ENCODE data around the gene UTP14A.
A peak's percentile ranks its signal among the peaks of the same experiment; 100 is the strongest.
"Not testable (repeated sequence)": the region's sequence is repeated elsewhere in the genome, so short reads cannot be mapped to it uniquely, and the experiment has no call there.

The UTP14A gene, protein sequence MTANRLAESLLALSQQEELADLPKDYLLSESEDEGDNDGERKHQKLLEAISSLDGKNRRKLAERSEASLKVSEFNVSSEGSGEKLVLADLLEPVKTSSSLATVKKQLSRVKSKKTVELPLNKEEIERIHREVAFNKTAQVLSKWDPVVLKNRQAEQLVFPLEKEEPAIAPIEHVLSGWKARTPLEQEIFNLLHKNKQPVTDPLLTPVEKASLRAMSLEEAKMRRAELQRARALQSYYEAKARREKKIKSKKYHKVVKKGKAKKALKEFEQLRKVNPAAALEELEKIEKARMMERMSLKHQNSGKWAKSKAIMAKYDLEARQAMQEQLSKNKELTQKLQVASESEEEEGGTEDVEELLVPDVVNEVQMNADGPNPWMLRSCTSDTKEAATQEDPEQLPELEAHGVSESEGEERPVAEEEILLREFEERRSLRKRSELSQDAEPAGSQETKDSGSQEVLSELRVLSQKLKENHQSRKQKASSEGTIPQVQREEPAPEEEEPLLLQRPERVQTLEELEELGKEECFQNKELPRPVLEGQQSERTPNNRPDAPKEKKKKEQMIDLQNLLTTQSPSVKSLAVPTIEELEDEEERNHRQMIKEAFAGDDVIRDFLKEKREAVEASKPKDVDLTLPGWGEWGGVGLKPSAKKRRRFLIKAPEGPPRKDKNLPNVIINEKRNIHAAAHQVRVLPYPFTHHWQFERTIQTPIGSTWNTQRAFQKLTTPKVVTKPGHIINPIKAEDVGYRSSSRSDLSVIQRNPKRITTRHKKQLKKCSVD

DNA sequence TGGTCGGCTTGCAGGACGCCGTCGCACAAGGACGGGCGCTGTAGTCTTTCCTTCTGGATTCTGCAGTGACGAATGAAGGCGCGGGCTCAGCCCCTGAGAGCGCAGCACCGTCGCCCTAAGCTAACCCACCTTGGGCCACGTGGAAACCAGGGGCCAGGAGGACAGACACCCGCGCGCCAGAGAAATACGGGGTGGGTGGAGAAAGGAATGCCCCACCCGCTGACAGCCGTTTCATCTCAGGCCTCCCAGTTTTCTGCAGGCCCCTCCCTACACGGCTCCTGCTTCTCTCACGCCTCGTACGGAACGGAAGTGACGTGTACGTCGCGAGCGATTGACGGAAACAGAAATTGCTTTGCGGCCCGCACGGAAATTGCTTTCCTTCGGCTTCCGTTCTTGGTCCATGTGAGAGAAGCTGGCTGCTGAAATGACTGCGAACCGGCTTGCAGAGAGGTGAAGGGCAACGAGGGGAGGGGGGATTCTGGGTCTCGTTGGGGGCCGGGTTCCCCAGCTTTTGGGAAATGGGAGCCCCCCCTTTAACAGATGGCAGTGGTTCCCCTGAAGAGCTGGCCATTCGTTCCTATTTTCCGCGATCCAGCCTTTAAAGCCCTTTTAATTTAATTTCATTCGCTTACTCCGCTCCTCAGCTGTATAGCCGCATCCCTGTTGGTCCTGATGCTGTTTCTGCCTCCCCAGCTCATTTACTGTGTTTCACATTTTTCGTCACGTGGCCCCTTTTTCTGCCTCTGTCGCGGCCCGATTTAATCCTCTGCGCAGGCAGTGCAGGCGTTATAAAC is at the start of gene UTP14A:
Gene UTP14A, plus strand, starts transcription at position 378 of the 794 bp plus-strand sequence. Its CDS starts 47 bp downstream, at position 425.
- DNase-seq = peak; percentile 41 to 63 (median 53)

DNA sequence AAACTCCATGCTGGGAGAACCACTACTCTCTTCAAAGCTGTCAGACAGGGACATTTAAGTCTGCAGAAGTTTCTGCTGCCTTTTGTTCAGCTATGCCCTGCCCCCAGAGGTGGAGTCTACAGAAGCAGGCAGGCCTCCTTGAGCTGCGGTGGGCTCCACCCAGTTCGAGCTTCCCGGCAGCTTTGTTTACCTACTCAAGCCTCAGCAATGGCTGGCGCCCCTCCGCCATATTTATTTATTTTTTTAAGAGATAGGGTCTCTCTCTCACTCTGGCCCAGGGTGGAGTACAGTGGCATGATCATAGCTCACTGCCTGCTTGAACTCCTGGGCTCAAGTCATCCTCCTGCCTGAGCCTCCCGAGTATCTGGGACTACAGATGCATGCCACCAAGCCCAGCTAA is 46.8 kb upstream of the UTP14A start:
- not testable (repeated sequence) for DNase-seq

DNA sequence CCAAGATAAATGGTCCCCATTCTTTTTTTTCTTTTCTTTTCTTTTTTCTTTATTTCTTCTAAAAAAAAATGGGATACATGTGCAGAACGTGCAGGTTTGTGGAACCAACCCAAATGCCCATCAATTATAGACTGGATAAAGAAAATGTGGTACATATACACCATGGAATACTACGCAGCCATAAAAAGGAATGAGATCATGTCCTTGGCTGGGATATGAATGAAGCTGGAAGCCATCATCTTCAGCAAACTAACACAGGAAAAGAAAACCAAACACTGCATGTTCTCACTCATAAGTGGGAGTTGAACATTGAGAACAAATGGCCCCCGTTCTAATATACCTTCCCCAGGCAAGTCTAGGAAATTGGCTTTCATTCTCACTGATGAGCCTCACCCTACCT is 39.6 kb upstream of the UTP14A start:
- DNase-seq = not testable (repeated sequence)

DNA sequence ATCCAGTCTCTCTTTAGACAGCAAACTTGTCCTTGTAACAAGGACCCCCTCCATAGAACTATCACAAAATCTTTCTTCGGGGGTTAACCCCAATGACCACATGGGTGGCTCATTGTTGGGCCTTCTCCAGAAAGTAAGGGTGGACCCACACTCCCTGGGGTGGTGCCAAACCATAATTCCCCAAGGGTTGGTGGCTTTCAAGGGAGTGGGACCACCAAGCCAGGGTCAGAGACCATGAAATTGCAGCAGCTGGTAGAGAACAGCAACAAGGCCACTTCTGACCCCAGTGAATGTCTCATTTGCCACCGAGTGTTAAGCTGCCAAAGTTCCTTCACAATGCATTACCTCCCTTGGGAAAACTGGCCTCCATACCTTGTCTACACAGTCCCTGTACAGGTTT is 33.4 kb upstream of the UTP14A start:
- no peak for DNase-seq

DNA sequence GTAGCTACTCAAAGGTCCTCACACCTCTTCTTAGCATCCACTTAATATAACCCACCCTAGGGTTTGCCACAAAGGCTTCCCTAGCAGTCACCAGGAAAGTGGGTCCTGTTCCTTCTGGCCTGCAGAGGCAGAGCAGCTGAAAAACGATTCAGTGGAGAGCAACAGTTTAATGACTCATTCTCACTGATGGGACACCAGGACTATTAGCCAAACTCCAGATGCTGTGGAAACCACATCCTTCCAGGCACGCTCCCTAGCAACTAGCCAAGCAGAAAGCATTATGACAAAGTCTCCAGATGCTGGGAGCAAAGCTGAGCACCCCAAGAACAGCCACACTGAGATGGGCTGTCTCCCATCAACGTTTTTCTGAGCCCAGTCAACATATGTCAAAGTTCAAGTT is 30.3 kb upstream of the UTP14A start:
- DNase-seq = no peak

DNA sequence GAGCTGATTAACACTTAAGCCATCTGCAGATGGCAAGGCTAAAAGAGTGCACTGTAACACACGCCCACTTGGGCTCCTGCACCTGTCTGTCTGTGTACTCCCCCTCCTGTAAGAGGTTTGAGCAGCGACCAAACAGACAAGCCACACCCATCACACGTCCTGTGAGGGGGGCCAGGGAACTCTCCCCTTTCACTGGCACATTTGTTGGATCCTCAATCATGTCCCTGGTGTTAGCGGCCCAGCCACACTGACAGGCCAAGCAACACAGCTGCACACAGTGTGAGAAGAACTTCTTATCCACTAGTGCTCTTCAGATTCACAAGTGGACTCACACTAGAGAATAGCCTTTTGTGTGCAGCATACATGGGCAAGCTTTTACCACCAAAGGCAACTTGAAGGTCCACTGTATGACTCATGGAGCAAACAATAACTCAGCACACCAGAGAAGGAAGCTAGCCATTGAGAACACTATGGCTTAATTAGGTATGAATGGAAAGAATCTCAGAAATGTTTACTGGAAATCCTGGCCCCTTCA is 29.1 kb upstream of the UTP14A start:
- no peak for DNase-seq

DNA sequence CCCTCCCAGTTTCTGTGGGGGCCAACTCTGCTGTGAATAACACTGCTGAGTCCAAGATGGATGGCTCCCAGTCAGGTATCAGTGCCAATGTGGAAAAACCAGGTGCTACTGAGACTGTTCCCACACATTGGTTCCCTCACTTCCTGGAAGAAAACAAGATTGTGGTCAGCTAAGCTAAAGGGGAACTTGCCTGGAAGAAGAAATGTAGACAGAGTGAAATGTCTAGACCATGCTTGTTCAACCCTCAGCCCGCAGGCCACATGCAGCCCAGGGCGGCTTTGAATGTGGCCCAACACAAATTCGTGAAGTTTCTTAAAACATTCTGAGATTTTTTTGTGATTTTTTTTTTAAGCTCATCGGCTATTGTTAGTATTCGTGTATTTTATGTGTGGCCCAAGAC is 28.6 kb upstream of the UTP14A start:
- DNase-seq = no peak

DNA sequence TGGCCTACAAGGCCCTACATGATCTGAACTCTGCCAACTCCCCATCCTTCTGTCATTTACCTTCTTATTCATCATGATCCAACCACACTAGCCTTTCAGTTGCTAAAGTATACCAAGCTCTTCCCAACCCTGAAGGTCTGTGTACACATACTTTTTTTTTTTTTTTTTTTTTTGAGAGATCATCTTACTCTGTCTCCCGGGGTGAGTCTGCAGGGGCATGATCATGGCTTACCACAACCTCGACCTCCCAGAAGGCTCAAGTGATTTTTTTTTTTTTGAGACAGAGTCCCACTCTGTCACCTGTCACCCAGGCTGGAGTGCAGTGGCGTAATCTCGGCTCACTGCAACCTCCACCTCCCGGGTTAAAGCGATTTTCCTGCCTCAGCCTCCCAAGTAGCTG is 5.9 kb upstream of the UTP14A start:
- no peak for DNase-seq

DNA sequence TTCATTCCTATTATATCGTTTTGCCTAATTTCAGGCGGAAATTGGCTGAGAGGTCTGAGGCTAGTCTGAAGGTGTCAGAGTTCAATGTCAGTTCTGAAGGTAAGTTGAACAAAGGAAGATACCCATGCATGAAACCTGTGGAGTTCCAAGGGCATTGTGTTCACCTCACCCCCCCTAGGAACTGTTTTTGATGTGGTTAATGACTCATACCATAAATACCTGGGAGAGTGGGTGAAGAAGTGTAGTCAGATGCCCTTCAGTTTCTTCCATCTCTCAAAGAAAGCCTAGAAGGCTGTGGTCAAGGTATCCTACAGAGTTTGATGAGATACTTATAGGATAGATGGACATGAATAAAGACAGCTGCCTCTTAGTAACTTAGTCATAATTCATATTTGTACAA is 2.7 kb downstream of the UTP14A start:
- DNase-seq = no peak

DNA sequence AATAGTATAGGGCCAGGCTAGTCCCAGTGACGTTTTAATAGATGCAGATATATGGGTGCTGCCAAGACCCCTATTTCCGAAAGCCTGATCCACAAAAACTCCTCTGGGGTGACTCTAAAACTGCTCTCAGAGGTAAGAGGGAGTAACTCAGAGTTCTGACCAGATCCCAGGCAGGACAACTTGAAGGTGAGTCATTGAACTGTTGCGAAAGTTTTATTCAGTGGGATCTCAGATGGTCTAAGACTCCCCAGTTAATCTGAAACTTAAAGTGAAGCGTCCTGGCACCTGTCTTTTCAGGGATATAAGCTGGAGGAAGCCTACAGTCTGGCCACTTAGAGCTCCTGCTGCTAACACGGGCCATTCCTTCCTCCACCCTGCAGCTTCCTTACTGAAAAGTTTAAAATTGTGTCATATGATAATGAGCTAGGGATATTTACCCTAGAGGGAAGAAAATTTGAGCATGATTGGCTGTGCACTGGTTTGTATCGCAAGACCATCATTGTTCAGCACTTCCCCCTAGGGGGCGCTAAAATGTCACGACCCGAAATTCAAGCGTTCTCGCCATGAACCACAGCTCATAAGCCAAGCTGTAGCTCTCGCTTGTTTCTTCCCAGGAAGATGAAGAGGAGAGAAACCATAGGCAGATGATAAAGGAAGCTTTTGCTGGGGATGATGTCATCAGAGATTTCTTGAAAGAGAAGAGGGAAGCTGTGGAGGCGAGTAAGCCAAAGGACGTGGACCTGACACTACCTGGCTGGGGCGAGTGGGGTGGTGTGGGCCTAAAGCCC is 19.5 kb downstream of the UTP14A start:
- peak; percentile 19 to 50 (median 30) for DNase-seq

DNA sequence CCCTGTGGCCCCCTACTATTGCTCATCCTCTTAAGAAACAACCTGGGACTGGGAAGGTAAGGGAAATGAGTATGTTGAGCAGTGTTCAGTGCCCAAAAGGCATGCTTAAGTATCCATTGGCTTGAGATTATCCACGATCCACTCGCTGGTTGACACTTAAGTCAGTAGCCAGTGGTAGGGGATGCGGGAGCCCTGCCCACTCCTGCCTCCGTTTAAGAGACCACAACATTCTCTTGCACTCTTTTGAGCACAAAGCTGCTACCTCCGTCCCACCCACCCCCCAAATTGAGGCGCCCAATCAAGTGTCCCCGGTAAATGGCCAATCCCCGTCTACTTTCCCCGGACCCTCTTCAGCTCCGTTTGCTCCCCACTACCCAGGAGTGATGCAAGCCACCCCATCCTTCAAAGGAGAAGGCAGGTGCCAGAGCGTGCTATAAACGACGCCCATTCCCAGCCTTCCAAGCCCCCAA is 25.0 kb downstream of the UTP14A start:
- DNase-seq = no peak

DNA sequence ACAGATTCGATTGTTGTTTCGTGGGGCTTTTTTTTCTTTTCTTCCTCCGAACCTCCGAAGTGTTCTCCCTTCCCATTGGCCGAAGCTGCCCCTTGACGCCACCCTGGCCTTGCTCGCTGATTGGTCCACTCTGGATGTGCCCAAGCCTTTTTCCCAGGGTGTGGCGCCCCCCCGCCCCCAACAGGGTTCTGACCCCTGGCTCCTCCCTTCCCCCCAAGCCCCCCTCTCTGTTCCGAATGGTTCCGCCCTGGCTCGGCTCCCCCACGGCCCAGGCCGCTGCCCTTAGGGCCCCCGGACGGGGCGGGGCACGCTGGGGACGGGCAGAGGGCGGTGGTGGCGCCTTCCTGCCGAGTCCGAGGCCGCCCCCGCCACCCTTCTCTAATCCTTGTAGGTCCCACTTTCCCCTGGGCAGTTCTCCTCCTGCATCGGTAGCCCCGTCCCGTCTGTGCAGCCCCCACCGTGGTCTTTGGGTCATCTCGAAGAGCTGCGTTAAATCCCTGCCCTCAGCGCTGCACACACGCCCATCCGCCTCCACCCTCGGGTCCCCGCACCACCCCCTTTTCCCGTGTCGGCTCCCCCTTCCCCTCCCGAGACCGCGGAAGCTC is 25.5 kb downstream of the UTP14A start:
- DNase-seq = peak in 3 of 4 experiments; percentile 3 to 37 (median 23)

DNA sequence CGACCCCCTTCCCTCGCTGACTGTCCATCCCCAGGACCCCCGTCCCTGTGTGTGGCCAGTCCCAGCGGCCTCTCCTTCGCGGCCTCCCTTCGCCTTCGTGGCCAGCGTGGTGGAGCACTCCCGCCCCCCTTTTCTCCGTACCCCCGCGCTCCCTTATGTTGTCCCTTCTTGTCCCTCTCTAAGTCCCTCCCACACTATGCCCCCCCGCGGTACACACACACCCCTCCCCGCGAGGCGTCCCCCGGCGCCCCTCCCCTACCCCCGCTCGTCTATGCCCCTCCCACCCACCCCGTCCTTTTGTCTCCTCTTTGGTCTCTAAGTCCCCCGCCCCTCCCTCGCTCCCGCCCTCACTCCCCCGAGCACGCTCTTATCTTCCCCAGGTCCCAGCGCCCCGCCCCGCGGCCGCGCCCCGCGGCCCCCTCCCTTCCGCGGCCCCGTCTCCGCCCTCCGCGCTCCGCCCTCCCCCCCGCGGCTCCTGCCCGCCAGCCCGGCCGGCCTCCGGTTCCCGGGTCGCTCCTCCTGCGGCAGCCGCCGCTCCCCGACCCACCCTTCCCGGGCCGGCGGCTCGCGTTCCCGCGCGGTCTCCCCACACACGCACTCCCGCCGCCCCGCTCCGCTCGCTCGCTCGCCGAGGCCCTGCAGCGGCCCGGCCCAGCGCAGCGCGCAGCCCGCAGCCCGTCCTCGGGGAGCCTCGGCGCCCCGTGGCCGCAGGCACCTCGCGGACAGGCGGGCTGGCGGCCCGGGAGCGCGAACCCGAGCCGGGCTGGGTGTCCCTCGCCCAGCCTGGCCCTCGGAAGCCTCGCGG is 26.3 kb downstream of the UTP14A start:
- peak; percentile 38 to 74 (median 52) for DNase-seq

DNA sequence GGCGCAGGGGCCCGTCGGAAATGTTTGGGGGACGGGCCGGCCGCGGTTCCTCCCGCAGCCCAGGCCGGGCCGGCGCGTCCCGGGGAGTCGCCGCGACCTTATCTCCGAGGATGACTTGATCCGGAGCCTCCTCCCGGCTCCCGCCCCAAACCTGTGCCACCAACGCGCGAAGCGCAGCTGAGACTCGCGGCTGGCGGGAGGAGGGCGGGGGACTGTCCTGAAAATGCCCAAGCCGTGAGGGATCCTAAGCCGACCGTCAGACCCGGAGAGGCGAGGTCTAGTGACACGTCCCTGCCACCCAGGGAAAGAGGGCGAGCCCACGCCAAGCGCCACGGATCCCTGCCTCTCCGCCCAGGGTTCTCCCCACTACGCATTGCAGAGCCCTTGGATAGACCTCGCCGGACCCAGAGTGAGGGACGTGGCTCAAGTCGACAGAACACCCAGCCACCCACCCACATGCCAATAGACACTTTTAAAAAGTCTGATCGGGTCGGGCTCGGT is 26.9 kb downstream of the UTP14A start:
- DNase-seq = peak in 1 of 4 experiments; percentile 1

DNA sequence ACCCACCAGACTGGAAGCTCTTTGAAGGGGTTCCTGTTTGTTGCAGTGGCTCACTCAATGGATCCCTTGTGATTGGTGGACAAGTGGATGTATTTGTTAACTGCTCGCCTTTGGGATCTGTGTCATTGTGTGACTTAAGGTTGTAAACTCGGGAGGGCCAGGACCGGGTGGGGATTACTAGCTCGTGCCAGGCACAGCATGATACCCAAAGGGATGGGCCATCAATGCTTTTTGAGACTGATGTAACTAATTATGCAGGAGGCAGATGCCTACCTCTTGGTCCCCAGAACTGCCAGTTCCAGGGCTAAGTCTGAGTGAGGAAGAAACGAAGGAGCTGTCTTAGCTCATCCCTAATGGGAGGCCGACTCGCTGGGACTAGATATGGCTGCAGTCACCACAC is 27.7 kb downstream of the UTP14A start:
- DNase-seq = no peak

DNA sequence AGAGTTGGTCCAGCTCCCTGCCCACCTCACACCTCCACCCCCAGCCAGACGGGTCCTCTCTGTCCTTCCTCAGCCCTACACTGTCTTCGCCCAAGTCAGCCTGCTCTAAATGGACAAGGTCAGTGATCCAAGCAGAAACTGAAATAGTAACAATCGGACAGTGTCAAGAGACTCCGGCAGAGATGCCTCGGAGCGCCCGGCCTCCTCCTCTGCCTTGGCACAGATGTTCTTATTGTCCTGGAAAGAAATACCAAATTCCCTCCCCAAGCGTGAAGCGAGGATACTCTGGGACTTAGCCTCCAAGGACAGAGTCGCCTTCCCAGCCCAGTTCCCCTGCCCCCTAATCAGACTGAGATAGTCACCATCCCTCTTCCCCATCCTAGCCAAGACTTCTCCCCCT is 28.5 kb downstream of the UTP14A start:
- no peak for DNase-seq

DNA sequence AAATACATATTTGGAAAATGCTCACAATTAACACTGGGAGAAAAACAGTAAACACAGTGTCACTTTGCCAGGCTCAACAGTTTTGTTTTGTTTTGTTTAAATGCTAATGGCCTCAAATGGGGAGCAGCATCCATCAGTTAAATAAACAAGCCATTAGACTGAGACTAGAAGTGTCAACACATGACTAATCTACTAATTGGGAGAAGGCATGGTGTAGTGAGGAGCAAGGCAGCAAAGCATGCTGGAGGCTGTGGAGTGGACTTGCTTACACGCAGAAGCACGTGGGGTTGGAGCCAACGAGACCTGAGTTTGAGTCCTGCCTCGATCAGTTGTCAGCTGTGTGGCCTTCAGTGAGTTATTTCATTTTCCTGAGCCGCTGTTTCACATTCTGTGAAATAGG is 29.0 kb downstream of the UTP14A start:
- no peak for DNase-seq

DNA sequence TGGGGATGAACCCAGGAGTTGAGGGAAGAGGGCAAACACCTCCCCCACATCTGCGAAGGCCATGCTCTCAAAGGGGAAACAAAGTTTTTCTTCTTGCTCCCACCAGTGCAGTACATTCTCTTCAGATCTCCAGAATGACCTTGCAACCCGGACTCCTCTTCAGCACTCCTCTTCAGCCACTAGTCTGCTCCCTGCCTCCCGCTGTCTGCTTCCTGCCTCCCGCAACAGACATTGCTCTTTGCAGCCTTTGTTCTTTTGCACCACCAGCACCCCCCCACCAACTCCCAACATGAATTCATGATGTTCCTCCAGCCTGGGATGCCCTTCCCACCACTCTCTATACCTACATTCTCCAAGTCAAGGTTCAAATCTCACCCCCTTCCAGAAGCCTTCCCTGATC is 32.1 kb downstream of the UTP14A start:
- no peak for DNase-seq

DNA sequence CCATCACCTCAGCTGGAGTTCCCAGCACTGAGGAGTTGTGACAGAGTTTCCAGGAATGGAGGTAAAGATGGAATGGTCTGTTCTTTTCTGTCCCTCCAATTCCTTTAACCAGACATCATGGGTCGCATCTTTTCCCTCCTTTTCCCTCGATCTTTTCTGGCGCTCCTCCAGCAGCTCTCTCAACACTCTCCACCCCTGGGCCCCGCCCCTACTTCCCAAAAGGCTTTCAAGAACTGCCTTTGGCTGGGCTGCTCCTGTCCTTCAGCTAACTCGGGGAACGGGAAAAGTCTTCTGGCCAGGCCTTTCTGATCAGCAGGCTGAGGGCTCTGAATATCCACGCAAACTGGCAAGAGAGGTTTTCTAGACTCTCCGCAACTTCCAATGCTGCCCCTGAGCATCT is 34.0 kb downstream of the UTP14A start:
- DNase-seq = no peak

DNA sequence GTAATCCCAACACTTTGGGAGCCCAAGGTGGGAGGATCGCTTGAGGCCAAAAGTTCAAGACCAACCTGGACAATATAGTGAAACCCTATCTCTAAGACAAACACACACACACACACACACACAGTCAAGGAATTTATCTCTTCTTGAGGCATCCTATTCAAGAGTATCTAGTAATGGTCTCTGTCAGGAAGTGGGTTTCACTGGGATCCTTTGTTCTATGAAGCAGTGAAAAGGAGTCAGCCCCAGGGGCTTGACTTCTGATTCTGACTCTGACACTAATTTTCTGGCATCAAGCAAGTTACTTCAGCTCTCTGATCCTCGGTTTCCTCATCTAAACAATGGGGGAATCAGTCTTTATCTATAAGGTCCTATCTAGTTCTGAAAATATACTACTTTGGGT is 34.8 kb downstream of the UTP14A start:
- no peak for DNase-seq

DNA sequence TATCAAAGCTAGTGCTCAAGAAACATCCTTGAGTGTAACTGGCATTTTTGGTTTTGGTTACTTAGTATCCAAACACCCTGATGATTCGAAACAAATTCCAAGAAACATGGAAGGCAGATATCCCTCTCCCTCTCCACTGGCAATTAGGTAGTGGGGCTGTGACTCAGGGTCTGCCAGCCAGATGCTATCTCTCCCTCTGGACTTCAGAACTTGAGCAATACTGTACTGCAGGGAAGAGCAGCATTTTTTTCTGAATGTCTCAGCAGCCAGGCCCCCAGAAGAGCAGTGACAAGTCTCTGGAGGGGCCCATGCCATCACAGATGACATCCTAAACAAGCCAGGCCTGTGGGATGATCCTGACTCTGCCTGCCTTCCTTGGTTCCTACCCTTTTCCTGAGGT is 39.2 kb downstream of the UTP14A start:
- no peak for DNase-seq
